ENCODE data around the gene UPB1.

The UPB1 gene

DNA sequence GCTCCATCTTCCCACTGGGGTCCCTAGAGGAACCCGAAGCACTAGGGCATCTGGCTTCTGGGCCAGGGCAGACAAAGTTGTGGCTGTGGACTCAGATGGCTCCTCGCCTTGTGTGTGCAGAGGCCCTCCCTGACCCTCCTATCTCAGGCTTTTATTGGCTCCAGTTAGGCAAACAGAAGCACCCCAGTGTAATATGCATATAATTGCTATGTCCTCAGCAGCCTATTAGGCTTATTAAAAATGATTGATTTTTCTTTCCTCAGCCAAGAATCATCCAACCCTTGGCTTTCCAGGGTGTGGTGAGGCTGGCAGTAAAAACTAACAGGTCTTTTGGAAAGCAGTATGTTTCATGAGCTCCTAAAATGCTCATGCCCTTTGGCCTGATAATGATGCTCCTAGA is 22.3 kb downstream of the UPB1 start:
- Histone ChIP-seq H3F3A (ENCODE audit: insufficient read depth, low read length) (no peaks in the 10 kb centered on the region), H4K20me1 (ENCODE audit: insufficient read depth, low read length) (no peaks in the 10 kb centered on the region), H3K27ac (ENCODE audit: low read length) (no peak overlapping the region), H3K36me3 (replicated peaks; ENCODE audit: insufficient read depth, low read length) (no peaks in the 10 kb centered on the region), H3K4me2 (ENCODE audit: low read depth, low read length) (no peak overlapping the region), H2AFZ (ENCODE audit: low read length) (no peak overlapping the region), H3K9me2 (replicated peaks; ENCODE audit: insufficient read depth, low read length) (no peaks in the 10 kb centered on the region), H3K79me2 (ENCODE audit: low read length) (no peaks in the 10 kb centered on the region), H3K27me3 (replicated peaks; ENCODE audit: insufficient read depth, low read length) (no peaks in the 10 kb centered on the region), H3K9me3 (replicated peaks; ENCODE audit: insufficient read depth, low read length) (no peaks in the 10 kb centered on the region), H3K9ac (ENCODE audit: low read length) (no peak overlapping the region), H3K4me3 (ENCODE audit: low read length) (no peak overlapping the region), H3K4me1 (ENCODE audit: low read length) (no peaks in the 10 kb centered on the region)
- no peak for DNase-seq
- TF ChIP-seq EZH2 (optimal IDR thresholded peaks at IDR 0.05; ENCODE audit: low read depth, low read length) (no peak), EZH2phosphoT487 (IDR thresholded peaks at IDR 0.05; ENCODE audit: low read length) (no peak)
- TF ChIP-seq, protein P1, sequence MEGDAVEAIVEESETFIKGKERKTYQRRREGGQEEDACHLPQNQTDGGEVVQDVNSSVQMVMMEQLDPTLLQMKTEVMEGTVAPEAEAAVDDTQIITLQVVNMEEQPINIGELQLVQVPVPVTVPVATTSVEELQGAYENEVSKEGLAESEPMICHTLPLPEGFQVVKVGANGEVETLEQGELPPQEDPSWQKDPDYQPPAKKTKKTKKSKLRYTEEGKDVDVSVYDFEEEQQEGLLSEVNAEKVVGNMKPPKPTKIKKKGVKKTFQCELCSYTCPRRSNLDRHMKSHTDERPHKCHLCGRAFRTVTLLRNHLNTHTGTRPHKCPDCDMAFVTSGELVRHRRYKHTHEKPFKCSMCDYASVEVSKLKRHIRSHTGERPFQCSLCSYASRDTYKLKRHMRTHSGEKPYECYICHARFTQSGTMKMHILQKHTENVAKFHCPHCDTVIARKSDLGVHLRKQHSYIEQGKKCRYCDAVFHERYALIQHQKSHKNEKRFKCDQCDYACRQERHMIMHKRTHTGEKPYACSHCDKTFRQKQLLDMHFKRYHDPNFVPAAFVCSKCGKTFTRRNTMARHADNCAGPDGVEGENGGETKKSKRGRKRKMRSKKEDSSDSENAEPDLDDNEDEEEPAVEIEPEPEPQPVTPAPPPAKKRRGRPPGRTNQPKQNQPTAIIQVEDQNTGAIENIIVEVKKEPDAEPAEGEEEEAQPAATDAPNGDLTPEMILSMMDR (IDR thresholded peaks at IDR 0.05; ENCODE audit: low read length): no peak

DNA sequence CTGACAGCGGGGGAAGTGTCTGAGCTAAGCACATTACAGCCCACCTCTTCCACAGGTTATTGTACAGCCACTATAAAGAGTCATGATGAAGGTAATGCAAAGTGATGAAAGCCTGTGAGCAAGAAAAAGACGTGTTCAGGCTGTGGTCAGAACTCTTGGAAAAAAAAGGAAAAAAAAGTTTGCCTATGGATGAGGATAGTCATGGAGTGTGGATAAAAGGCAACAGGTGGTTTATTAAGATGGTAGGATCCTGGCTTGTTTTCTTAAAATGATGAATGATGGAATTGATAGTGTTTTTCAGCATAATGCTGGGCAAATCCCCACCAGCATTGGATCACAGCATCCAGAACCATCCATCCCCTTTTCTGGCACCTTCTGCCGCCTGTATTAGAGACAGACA is 23.1 kb downstream of the UPB1 start:
- TF ChIP-seq EZH2phosphoT487 (IDR thresholded peaks at IDR 0.05; ENCODE audit: low read length) (no peak), EZH2 (optimal IDR thresholded peaks at IDR 0.05; ENCODE audit: low read depth, low read length) (no peak)
- TF ChIP-seq, protein P1 (IDR thresholded peaks at IDR 0.05; ENCODE audit: low read length): no peak
- Histone ChIP-seq H3K9me3 (replicated peaks; ENCODE audit: insufficient read depth, low read length) (no peaks in the 10 kb centered on the region), H4K20me1 (ENCODE audit: insufficient read depth, low read length) (no peaks in the 10 kb centered on the region), H3K9me2 (replicated peaks; ENCODE audit: insufficient read depth, low read length) (no peaks in the 10 kb centered on the region), H3K36me3 (replicated peaks; ENCODE audit: insufficient read depth, low read length) (no peaks in the 10 kb centered on the region), H2AFZ (ENCODE audit: low read length) (no peak overlapping the region), H3K4me3 (ENCODE audit: low read length) (no peak overlapping the region), H3F3A (ENCODE audit: insufficient read depth, low read length) (no peaks in the 10 kb centered on the region), H3K9ac (ENCODE audit: low read length) (no peak overlapping the region), H3K4me1 (ENCODE audit: low read length) (no peaks in the 10 kb centered on the region), H3K27me3 (replicated peaks; ENCODE audit: insufficient read depth, low read length) (no peaks in the 10 kb centered on the region), H3K27ac (ENCODE audit: low read length) (no peak overlapping the region), H3K79me2 (ENCODE audit: low read length) (no peaks in the 10 kb centered on the region), H3K4me2 (ENCODE audit: low read depth, low read length) (no peak overlapping the region)
- no peak for DNase-seq

DNA sequence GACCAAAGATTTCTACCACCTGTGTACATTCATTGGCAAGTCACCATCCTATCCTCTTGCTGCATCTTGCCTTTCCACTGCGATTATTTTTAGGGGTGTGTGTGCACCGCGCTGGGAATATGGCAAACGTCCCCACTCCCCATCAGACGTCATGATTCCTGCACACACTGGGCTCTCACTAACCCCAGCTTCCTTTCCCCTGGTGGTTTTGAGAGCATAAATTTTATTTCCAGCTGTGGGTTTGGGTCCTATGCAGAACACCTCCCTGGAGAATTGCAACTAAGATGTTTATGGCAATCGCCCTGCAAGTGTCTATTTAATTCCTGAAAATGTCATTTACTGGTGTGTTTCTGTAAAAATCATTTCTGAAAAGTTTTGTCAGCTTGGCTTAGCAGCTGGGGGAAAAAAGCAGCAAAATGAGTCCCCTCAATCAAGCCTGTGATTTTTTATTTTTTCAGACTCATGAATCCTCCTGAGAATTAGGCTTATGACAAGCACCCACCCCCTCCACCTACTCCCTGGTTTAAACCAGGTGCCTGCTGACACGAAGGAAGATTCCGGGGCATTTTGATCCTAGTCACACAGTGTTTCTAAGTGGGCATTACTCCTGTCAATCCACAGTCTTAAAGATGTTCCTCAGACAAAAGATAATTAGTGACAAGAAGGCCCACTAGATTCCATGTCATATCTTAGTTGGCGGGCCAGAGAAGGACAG is 23.8 kb downstream of the UPB1 start:
- DNase-seq: no peak
- no peaks in the 10 kb centered on the region for H3F3A ChIP-seq (ENCODE audit: insufficient read depth, low read length)
- no peaks in the 10 kb centered on the region for H3K79me2 ChIP-seq (ENCODE audit: low read length)
- H2AFZ ChIP-seq (ENCODE audit: low read length): no peak overlapping the region
- H3K9me3 ChIP-seq (replicated peaks; ENCODE audit: insufficient read depth, low read length): no peaks in the 10 kb centered on the region
- no peak overlapping the region for H3K9ac ChIP-seq (ENCODE audit: low read length)
- H3K27me3 ChIP-seq (replicated peaks; ENCODE audit: insufficient read depth, low read length): no peaks in the 10 kb centered on the region
- H3K36me3 ChIP-seq (replicated peaks; ENCODE audit: insufficient read depth, low read length): no peaks in the 10 kb centered on the region
- no peak overlapping the region for H3K4me2 ChIP-seq (ENCODE audit: low read depth, low read length)
- H3K9me2 ChIP-seq (replicated peaks; ENCODE audit: insufficient read depth, low read length): no peaks in the 10 kb centered on the region
- H4K20me1 ChIP-seq (ENCODE audit: insufficient read depth, low read length): no peaks in the 10 kb centered on the region
- H3K4me3 ChIP-seq (ENCODE audit: low read length): no peak overlapping the region
- H3K4me1 ChIP-seq (ENCODE audit: low read length): no peaks in the 10 kb centered on the region
- no peak for TF ChIP-seq EZH2phosphoT487 (IDR thresholded peaks at IDR 0.05; ENCODE audit: low read length)
- no peak overlapping the region for H3K27ac ChIP-seq (ENCODE audit: low read length)

DNA sequence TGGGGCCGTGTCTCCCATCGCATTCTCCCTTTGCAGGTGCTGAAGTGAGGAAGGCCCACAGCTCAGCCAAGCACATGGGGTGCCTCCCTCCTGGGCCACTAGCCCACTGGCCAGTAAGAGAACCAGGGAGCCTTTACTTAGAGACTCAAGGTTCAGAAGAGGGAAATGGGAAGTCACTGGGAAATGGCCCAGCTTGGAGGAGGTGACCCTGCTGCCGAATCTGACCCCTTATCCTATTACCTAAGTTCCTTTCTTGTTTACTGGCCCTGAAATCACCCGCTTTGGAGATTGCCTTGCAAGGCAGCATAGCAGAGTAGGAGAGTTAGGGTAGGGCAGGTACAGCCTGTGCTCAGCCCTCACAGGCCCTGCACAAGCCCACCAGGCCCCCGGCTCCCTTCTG is 24.4 kb downstream of the UPB1 start:
- H3K9me2 ChIP-seq (replicated peaks; ENCODE audit: insufficient read depth, low read length): no peaks in the 10 kb centered on the region
- no peaks in the 10 kb centered on the region for H4K20me1 ChIP-seq (ENCODE audit: insufficient read depth, low read length)
- H3K79me2 ChIP-seq (ENCODE audit: low read length): no peaks in the 10 kb centered on the region
- no peak overlapping the region for H3K27ac ChIP-seq (ENCODE audit: low read length)
- no peak overlapping the region for H3K9ac ChIP-seq (ENCODE audit: low read length)
- H3K4me2 ChIP-seq (ENCODE audit: low read depth, low read length): no peak overlapping the region
- H3K9me3 ChIP-seq (replicated peaks; ENCODE audit: insufficient read depth, low read length): no peaks in the 10 kb centered on the region
- TF ChIP-seq EZH2phosphoT487 (IDR thresholded peaks at IDR 0.05; ENCODE audit: low read length): no peak
- TF ChIP-seq, protein P1 (IDR thresholded peaks at IDR 0.05; ENCODE audit: low read length): no peak
- TF ChIP-seq EZH2 (optimal IDR thresholded peaks at IDR 0.05; ENCODE audit: low read depth, low read length): no peak
- DNase-seq: no peak
- H3K4me3 ChIP-seq (ENCODE audit: low read length): no peak overlapping the region
- no peaks in the 10 kb centered on the region for H3K4me1 ChIP-seq (ENCODE audit: low read length)
- no peaks in the 10 kb centered on the region for H3K36me3 ChIP-seq (replicated peaks; ENCODE audit: insufficient read depth, low read length)
- H3F3A ChIP-seq (ENCODE audit: insufficient read depth, low read length): no peaks in the 10 kb centered on the region
- H3K27me3 ChIP-seq (replicated peaks; ENCODE audit: insufficient read depth, low read length): no peaks in the 10 kb centered on the region
- no peak overlapping the region for H2AFZ ChIP-seq (ENCODE audit: low read length)
